Transverse colon (tissue), 4 donors: Measurements from ENCODE around the gene ILF3. TPM values are rescaled to one million over a fixed set of nuclear protein-coding genes. Genes with fewer than 3 reads are reported as not detected.

ENCODE experiments used
- DNase-seq: peaks from one replicate; pipeline ENCODE4 v3.0.0-alpha.2; 2019
- H3K27ac ChIP-seq, 4 donors: fragments of 200-600 bp; sonication (generic); 2 replicates each; pipeline ENCODE4 v1.5.1; 2016 to 2018; ENCODE audit warnings: inconsistent platforms in 4 of 4
- H3K27me3 ChIP-seq: fragments of 200-600 bp; sonication (generic); 2 replicates; pipeline ENCODE4 v1.5.1; 2017; ENCODE audit warnings: inconsistent platforms
- H3K36me3 ChIP-seq, 4 donors: fragments of 200-600 bp; sonication (generic); 2 replicates each; pipeline ENCODE4 v1.5.1; 2017 to 2019; ENCODE audit warnings: inconsistent platforms in 4 of 4
- H3K4me1 ChIP-seq, 4 donors: fragments of 200-600 bp; sonication (generic); 2 replicates each; pipeline ENCODE4 v1.5.1; 2017 to 2020; ENCODE audit warnings: inconsistent platforms in 4 of 4
- H3K4me3 ChIP-seq, 4 donors: fragments of 200-600 bp; sonication (generic); 1 replicate in 1 of 4; 2 replicates in 3 of 4; pipeline versions ENCODE4 v1.5.1 to v1.6.1; 2017 to 2019; ENCODE audit warnings: inconsistent platforms in 4 of 4
- H3K9me3 ChIP-seq, 2 donors: fragments of 200-600 bp; sonication (generic); 2 replicates each; pipeline ENCODE4 v1.5.1; 2017 to 2019; ENCODE audit warnings: inconsistent platforms in 2 of 2
- CTCF ChIP-seq, 5 experiments: fragments of 200-600 bp in 3 of 5; fragments of 450-650 bp in 2 of 5; sonication (generic) in 3 of 5; IDR thresholded peaks; 1 replicate in 2 of 5; 2 replicates in 3 of 5; pipeline ENCODE4 v1.5.1; 2016 to 2017; ENCODE audit warnings: antibody characterized with exemption in 5 of 5, inconsistent platforms in 3 of 5, mild to moderate bottlenecking in 2 of 5, moderate library complexity in 1 of 5
- EP300 ChIP-seq: sonication (generic); formaldehyde crosslinking; IDR thresholded peaks from one replicate; pipeline ENCODE4 v1.6.1; 2017; ENCODE audit warnings: antibody characterized with exemption, low read depth
- POLR2A ChIP-seq: fragments of 450-650 bp; IDR thresholded peaks from one replicate; pipeline ENCODE4 v1.6.1; 2016; ENCODE audit warnings: antibody characterized with exemption, mild to moderate bottlenecking, moderate library complexity
- POLR2AphosphoS5 ChIP-seq, 3 donors: sonication (generic); formaldehyde crosslinking; IDR thresholded peaks; one replicate each; pipeline ENCODE4 v1.6.1; 2016; ENCODE audit warnings: antibody characterized with exemption in 3 of 3
- WGBS, 2 donors: methylation state at CpG; one replicate each; pipeline ENCODE4 v1.1.5; 2018; ENCODE audit warnings: low coverage in 1 of 2; 5-methylcytosine and 5-hydroxymethylcytosine counted together
- in situ Hi-C, 4 donors: fragments of 200-750 bp; cut with MboI; loops; one replicate each; pipeline versions ENCODE4 v1.15.0 to v1.15.1; 2017; ENCODE audit warnings: low sequenced_read_pairs in 3 of 4, low pct_ligation_motif_present in 1 of 4, low pct_unique_long_range_greater_than_20kb in 1 of 4
- intact Hi-C: fragments of 100-400 bp; cut with DNase I; formaldehyde crosslinking; loops from one replicate; pipeline ENCODE4 v1.15.1; 2023; ENCODE audit warnings: low total_unique reads
- total RNA-seq, 4 donors: library from RNA; depleted of rRNA; stranded (reverse); fragments of >200 nt; gene quantifications; one replicate each; pipeline ENCODE4 v1.1.0, GENCODE V29; 2016

Gene ILF3
- total RNA-seq, 4 donors from 2014 or later, result 73.6 to 242 (median 151) TPM

DNA sequence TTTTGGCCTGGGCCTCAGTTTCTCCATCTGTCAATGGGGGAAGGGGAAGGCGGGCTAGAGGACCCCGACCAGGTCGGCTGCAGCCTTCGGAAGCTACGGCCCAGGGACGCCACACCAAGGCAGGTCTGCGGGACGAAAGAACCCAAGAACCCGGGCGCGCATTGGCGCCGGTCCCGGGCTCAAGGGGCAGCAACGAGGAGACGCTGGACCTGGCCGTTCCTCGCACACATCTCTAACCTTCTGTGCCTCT lies 739 bp upstream of the ILF3 start:
- DNase-seq, result no peak
- intact Hi-C loops (no loop called here), in situ Hi-C loops (no loop called here)
- peaks cover 18 to 48% (median 36%) of the 10 kb centered on the region in 4 donors for H3K4me1 ChIP-seq
- TF ChIP-seq POLR2A (no peak), CTCF (IDR thresholded peaks at IDR 0.05) (peak in 2 of 5 experiments; percentile 2 to 10)
- H3K4me3 ChIP-seq, result peak overlapping the region; percentile 65 to 100 (median 97)
- H3K27ac ChIP-seq, result peak overlapping the region; percentile 94 to 100 (median 98)
- WGBS, 2 donors, result 1% methylated on average over 18 of the region's 18 CpGs; no CpG with 5 or more reads in 1 of the 2 donors
- no peaks in the 10 kb centered on the region for H3K9me3 ChIP-seq
- H3K36me3 ChIP-seq, result no peaks in the 10 kb centered on the region
- H3K27me3 ChIP-seq, result no peaks in the 10 kb centered on the region

GRCh38 chr19:10654610-10655456 lies 687 bp downstream of the ILF3 start:
- peak overlapping the region; percentile 87 to 100 (median 98) for H3K4me3 ChIP-seq
- H3K4me1 ChIP-seq, result peaks cover 20 to 62% (median 36%) of the 10 kb centered on the region in 4 donors
- H3K9me3 ChIP-seq, result no peaks in the 10 kb centered on the region
- DNase-seq, result peak; percentile 52
- in situ Hi-C loops (no loop called here), intact Hi-C loops (no loop called here)
- H3K27ac ChIP-seq, result peak overlapping the region; percentile 94 to 100 (median 98)
- no peaks in the 10 kb centered on the region for H3K36me3 ChIP-seq
- TF ChIP-seq EP300 (no peak), CTCF (IDR thresholded peaks at IDR 0.05) (no peak), POLR2A (no peak), POLR2AphosphoS5 (IDR thresholded peaks at IDR 0.05) (no peak)
- H3K27me3 ChIP-seq, result no peaks in the 10 kb centered on the region
- 1% methylated on average over 55 of the region's 73 CpGs; no CpG with 5 or more reads in 1 of the 2 donors for WGBS, 2 donors

DNA sequence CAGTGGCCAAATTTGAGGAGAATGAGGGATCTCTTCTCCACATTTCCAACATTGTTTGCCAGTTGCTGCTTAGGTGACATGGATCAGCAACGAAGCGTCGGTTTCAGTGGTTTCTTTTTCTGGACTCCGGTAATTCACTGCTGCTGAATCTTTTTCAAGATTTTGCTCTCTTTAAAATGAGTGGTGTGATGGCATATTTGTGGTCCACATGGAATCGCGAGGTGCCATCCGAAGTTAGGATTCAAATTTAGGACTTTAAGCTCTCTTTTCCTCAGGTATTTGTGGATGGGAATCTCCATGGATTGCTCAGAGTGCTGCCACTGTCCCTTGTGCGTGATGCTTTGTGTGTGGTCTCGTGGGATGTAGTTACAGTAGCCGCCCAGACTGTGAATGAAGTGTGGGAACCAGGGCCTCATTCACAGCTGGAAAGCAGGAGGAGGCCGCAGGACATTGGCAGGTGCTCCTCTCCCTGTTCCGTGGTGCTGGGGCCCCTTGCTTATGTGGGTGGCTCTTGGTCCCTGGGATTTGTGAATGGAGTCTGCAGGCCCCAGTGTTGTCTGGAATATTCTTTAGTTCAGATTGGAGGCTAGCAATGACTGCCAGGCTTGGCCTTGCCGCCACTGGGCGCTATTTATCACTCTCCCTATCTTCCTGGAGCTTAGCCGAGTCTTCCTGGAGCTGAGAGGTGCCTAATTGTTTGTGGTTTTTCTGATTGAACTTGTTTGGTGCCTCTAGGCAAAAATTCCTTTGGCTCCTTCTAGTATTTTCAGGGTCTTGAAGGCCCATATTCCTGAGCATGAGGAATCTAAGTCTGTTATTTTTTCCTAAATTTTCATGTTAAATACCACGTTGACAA lies 1.5 kb downstream of the ILF3 start:
- no peaks in the 10 kb centered on the region for H3K9me3 ChIP-seq
- in situ Hi-C loops, result no loop called here
- H3K36me3 ChIP-seq, result no peaks in the 10 kb centered on the region
- WGBS, 2 donors, result 0 to 1% methylated on average over 1 to 16 of the region's 16 CpGs
- H3K27me3 ChIP-seq, result no peaks in the 10 kb centered on the region
- DNase-seq, result peak; percentile 18
- peaks cover 21 to 71% (median 36%) of the 10 kb centered on the region in 4 donors for H3K4me1 ChIP-seq
- intact Hi-C loops, result no loop called here
- TF ChIP-seq EP300 (no peak), POLR2A (no peak), CTCF (IDR thresholded peaks at IDR 0.05) (peak in 1 of 5 experiments; percentile 6)
- peak overlapping the region in 3 of 4 donors; percentile 98 to 100 (median 98) for H3K4me3 ChIP-seq
- H3K27ac ChIP-seq, result peak overlapping the region; percentile 94 to 100 (median 98)

DNA sequence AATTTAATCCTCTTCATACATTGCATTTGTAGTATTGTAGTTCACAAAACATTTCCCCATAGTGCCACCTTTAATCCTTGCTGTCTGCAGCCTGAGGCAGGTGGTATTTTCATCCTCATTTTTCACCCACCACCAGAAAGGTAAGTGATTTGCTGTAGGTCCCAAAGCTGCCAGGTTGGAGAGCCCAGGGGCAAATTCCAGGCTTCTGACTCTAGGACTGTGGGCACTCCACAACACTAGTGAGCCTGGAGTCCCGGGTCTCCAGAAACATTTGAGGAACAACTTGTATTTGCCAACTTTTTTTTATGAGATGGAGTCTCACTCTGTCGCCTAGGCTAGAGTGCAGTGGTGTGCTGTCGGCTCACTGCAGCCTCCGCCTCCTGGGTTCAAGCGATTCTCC lies 6.2 kb downstream of the ILF3 start:
- 73% methylated on average over 5 of the region's 5 CpGs; no CpG with 5 or more reads in 1 of the 2 donors for WGBS, 2 donors
- peaks cover 18 to 83% (median 25%) of the 10 kb centered on the region in 4 donors for H3K4me1 ChIP-seq
- intact Hi-C loops (no loop called here), in situ Hi-C loops (no loop called here)
- H3K4me3 ChIP-seq, result no peak overlapping the region
- TF ChIP-seq POLR2AphosphoS5 (IDR thresholded peaks at IDR 0.05) (no peak), CTCF (IDR thresholded peaks at IDR 0.05) (no peak), EP300 (no peak), POLR2A (no peak)
- no peaks in the 10 kb centered on the region for H3K9me3 ChIP-seq
- H3K36me3 ChIP-seq, result no peaks in the 10 kb centered on the region
- H3K27ac ChIP-seq, result no peak overlapping the region
- DNase-seq, result no peak
- H3K27me3 ChIP-seq, result no peaks in the 10 kb centered on the region
